Measurements from ENCODE around the gene PLB1. TPM values are rescaled to one million over a fixed set of nuclear protein-coding genes. Genes with fewer than 3 reads are reported as not detected.

The PLB1 gene
- polyA plus RNA-seq, 1 donor from 2014 or later = 2.8 TPM

DNA sequence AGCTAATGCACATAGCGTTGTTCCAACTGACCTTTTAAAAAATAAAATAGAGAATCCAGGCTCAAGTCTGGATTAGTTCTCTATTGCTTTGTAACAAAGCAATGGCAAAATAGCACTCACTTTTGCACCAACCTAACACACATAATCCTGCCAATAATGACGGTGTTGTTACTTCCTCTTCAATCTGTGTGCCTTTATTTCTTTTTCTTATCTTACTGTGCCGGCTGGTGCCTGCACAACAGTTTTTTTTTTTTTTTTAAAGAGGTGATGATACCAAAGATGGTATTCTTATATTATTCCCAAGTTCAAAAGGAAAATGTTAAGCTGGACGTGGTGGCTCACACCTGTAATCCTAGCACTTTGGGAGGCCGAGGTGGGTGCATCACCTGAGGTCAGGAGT lies 3.4 kb downstream of the PLB1 start:
- H4K20me1 ChIP-seq (ENCODE audit: insufficient read depth) = no peaks in the 10 kb centered on the region
- no peak overlapping the region for H3K4me3 ChIP-seq (ENCODE audit: low read length)
- no peaks in the 10 kb centered on the region for H3K79me2 ChIP-seq (replicated peaks; ENCODE audit: insufficient read depth, low read length)
- no peaks in the 10 kb centered on the region for H3F3A ChIP-seq (ENCODE audit: insufficient read depth, low read length, poor library complexity, severe bottlenecking)
- H3K9me2 ChIP-seq (ENCODE audit: insufficient read depth, low read length) = no peaks in the 10 kb centered on the region
- H3K9ac ChIP-seq (ENCODE audit: low read length) = no peak overlapping the region
- TF ChIP-seq TAF1 (IDR thresholded peaks at IDR 0.05; ENCODE audit: low read depth) (no peak), POLR2AphosphoS5 (IDR thresholded peaks at IDR 0.05) (no peak), EZH2 (IDR thresholded peaks at IDR 0.05; ENCODE audit: borderline replicate concordance, insufficient read depth, low read length, poor library complexity, severe bottlenecking) (no peak), RAD21 (conservative IDR thresholded peaks at IDR 0.05) (no peak), MXI1 (conservative IDR thresholded peaks at IDR 0.05; ENCODE audit: poor library complexity, severe bottlenecking) (no peak)
- TF ChIP-seq, protein P1, sequence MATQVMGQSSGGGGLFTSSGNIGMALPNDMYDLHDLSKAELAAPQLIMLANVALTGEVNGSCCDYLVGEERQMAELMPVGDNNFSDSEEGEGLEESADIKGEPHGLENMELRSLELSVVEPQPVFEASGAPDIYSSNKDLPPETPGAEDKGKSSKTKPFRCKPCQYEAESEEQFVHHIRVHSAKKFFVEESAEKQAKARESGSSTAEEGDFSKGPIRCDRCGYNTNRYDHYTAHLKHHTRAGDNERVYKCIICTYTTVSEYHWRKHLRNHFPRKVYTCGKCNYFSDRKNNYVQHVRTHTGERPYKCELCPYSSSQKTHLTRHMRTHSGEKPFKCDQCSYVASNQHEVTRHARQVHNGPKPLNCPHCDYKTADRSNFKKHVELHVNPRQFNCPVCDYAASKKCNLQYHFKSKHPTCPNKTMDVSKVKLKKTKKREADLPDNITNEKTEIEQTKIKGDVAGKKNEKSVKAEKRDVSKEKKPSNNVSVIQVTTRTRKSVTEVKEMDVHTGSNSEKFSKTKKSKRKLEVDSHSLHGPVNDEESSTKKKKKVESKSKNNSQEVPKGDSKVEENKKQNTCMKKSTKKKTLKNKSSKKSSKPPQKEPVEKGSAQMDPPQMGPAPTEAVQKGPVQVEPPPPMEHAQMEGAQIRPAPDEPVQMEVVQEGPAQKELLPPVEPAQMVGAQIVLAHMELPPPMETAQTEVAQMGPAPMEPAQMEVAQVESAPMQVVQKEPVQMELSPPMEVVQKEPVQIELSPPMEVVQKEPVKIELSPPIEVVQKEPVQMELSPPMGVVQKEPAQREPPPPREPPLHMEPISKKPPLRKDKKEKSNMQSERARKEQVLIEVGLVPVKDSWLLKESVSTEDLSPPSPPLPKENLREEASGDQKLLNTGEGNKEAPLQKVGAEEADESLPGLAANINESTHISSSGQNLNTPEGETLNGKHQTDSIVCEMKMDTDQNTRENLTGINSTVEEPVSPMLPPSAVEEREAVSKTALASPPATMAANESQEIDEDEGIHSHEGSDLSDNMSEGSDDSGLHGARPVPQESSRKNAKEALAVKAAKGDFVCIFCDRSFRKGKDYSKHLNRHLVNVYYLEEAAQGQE (IDR thresholded peaks at IDR 0.05; ENCODE audit: borderline replicate concordance) = no peak
- no peaks in the 10 kb centered on the region for H3K27me3 ChIP-seq (ENCODE audit: insufficient read depth, low read depth, low read length)
- H3K36me3 ChIP-seq (ENCODE audit: insufficient read depth, low read length) = no peaks in the 10 kb centered on the region
- H2AFZ ChIP-seq (ENCODE audit: low read depth, low read length) = no peak overlapping the region
- no peak overlapping the region for H3K27ac ChIP-seq (ENCODE audit: low read length)
- no peak overlapping the region for H3K4me2 ChIP-seq (ENCODE audit: low read length)
- H3K9me3 ChIP-seq (ENCODE audit: low read length) = no peaks in the 10 kb centered on the region

DNA sequence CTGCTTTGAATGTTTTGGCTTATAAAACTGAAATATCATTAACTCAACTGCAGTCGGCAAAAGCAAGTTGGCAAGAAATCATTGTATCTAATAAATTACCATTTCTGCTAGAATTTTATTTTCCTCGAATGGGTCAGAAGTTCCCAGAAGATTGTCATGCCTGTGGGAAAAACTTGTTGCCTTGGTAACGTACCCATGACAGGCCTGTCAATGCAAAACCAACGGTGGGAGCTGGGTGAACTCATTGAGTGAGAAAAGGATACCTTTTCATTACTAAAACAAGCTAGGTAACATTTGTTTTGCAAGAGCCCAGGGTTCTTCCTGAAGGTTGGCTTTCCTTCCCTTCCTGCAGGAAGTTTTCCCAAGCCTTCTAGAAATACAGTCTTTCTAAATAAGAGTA lies 9.5 kb downstream of the PLB1 start:
- TF ChIP-seq SMC3 (conservative IDR thresholded peaks at IDR 0.05; ENCODE audit: poor library complexity) (no peak), RAD21 (conservative IDR thresholded peaks at IDR 0.05) (no peak), EZH2 (IDR thresholded peaks at IDR 0.05; ENCODE audit: borderline replicate concordance, insufficient read depth, low read length, poor library complexity, severe bottlenecking) (no peak), TAF1 (IDR thresholded peaks at IDR 0.05; ENCODE audit: low read depth) (no peak)
- TF ChIP-seq, protein P1 (IDR thresholded peaks at IDR 0.05; ENCODE audit: borderline replicate concordance) = no peak
- Histone ChIP-seq H3K36me3 (ENCODE audit: insufficient read depth, low read length) (no peaks in the 10 kb centered on the region), H4K20me1 (ENCODE audit: insufficient read depth) (no peaks in the 10 kb centered on the region), H3K9ac (ENCODE audit: low read length) (no peak overlapping the region), H3F3A (ENCODE audit: insufficient read depth, low read length, poor library complexity, severe bottlenecking) (no peaks in the 10 kb centered on the region), H3K79me2 (replicated peaks; ENCODE audit: insufficient read depth, low read length) (no peaks in the 10 kb centered on the region), H2AFZ (ENCODE audit: low read depth, low read length) (no peak overlapping the region), H3K27me3 (ENCODE audit: insufficient read depth, low read depth, low read length) (no peaks in the 10 kb centered on the region), H3K4me3 (ENCODE audit: low read length) (no peak overlapping the region), H3K9me3 (ENCODE audit: low read length) (no peaks in the 10 kb centered on the region), H3K27ac (ENCODE audit: low read length) (no peak overlapping the region), H3K9me2 (ENCODE audit: insufficient read depth, low read length) (no peaks in the 10 kb centered on the region), H3K4me2 (ENCODE audit: low read length) (no peak overlapping the region)

All from neural cell (in vitro differentiated cells).